Measurements from ENCODE around the gene SPINK2.

SPINK2 gene

GRCh38 chr4:56790691-56791091 lies 30.8 kb downstream of the SPINK2 start:
- H3K9ac ChIP-seq (ENCODE audit: insufficient read length): no peak overlapping the region
- H3K27ac ChIP-seq: no peak overlapping the region
- DNase-seq (ENCODE audit: low read depth, low spot score): no peak
- no peak overlapping the region for H3K4me3 ChIP-seq
- no peaks in the 10 kb centered on the region for H3K36me3 ChIP-seq (ENCODE audit: insufficient read depth, low read length)
- no peaks in the 10 kb centered on the region for H3K9me3 ChIP-seq (ENCODE audit: low read depth, low read length)
- TF ChIP-seq POLR2AphosphoS5 (IDR thresholded peaks at IDR 0.05; ENCODE audit: borderline replicate concordance, low read depth, low read length) (no peak), EZH2 (IDR thresholded peaks at IDR 0.05) (no peak), FOXP2 (optimal IDR thresholded peaks at IDR 0.05; ENCODE audit: control extremely low read depth, extremely low read length, insufficient read depth) (no peak)

DNA sequence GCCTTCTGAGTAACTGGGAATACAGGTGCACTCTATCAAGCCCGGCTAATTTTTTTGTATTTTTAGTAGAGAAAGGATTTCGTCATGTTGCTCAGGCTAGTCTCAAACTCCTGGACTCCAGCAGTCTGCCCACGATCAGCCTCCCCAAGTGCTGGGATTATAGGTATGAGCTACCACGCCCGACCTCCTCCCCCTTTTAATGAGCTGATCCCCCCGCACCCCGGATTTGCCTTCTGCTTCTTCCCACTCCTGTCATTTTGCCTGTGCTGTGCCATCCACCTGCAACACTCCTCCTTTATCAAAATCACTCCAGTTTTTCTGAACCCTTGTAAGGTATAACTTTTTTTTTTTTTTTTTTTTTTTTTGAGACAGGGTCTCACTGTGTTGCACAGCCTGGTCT lies 33.4 kb downstream of the SPINK2 start:
- Histone ChIP-seq H3K9ac (ENCODE audit: insufficient read length) (no peak overlapping the region), H3K4me3 (no peak overlapping the region), H3K9me3 (ENCODE audit: low read depth, low read length) (no peaks in the 10 kb centered on the region), H3K27ac (no peak overlapping the region), H3K36me3 (ENCODE audit: insufficient read depth, low read length) (no peaks in the 10 kb centered on the region)
- DNase-seq (ENCODE audit: low read depth, low spot score): no peak
- TF ChIP-seq POLR2AphosphoS5 (IDR thresholded peaks at IDR 0.05; ENCODE audit: borderline replicate concordance, low read depth, low read length): no peak
- TF ChIP-seq FOXP2 (optimal IDR thresholded peaks at IDR 0.05; ENCODE audit: control extremely low read depth, extremely low read length, insufficient read depth): no peak
- TF ChIP-seq EZH2 (IDR thresholded peaks at IDR 0.05): no peak

DNA sequence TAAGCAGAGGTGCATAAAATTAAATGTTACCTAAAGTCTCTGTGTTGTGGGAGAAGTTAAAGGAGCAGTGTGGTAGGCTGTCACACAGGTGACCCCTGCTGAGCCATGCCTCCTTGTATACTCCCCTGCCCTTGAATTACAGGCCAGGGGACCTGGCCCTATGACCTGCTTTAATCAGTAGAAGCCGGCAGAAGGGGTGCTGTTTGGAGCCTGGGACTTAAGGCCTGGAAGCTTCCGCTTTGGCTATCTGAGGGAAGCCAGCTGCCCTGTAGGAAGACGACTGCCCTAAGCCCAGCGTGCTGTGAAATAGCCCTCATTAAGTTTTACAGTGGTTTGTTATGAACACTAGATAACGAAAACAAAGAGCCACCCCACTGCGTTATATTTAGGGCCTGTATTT lies 34.1 kb downstream of the SPINK2 start:
- no peaks in the 10 kb centered on the region for H3K9me3 ChIP-seq (ENCODE audit: low read depth, low read length)
- DNase-seq (ENCODE audit: low read depth, low spot score): no peak
- TF ChIP-seq POLR2AphosphoS5 (IDR thresholded peaks at IDR 0.05; ENCODE audit: borderline replicate concordance, low read depth, low read length): no peak
- no peak overlapping the region for H3K9ac ChIP-seq (ENCODE audit: insufficient read length)
- no peaks in the 10 kb centered on the region for H3K36me3 ChIP-seq (ENCODE audit: insufficient read depth, low read length)
- no peak overlapping the region for H3K27ac ChIP-seq
- no peak overlapping the region for H3K4me3 ChIP-seq

GRCh38 chr4:56786955-56787354 lies 34.5 kb downstream of the SPINK2 start:
- no peak overlapping the region for H3K9ac ChIP-seq (ENCODE audit: insufficient read length)
- no peak for TF ChIP-seq POLR2AphosphoS5 (IDR thresholded peaks at IDR 0.05; ENCODE audit: borderline replicate concordance, low read depth, low read length)
- no peak for TF ChIP-seq FOXP2 (optimal IDR thresholded peaks at IDR 0.05; ENCODE audit: control extremely low read depth, extremely low read length, insufficient read depth)
- no peaks in the 10 kb centered on the region for H3K36me3 ChIP-seq (ENCODE audit: insufficient read depth, low read length)
- DNase-seq (ENCODE audit: low read depth, low spot score): no peak
- no peaks in the 10 kb centered on the region for H3K9me3 ChIP-seq (ENCODE audit: low read depth, low read length)
- H3K4me3 ChIP-seq: no peak overlapping the region
- H3K27ac ChIP-seq: no peak overlapping the region

- Histone ChIP-seq H3K9ac (ENCODE audit: insufficient read length) (no peak overlapping the region), H3K27ac (no peak overlapping the region), H3K4me3 (no peak overlapping the region), H3K9me3 (ENCODE audit: low read depth, low read length) (no peaks in the 10 kb centered on the region), H3K36me3 (ENCODE audit: insufficient read depth, low read length) (no peaks in the 10 kb centered on the region)
- TF ChIP-seq POLR2AphosphoS5 (IDR thresholded peaks at IDR 0.05; ENCODE audit: borderline replicate concordance, low read depth, low read length): no peak
- no peak for TF ChIP-seq FOXP2 (optimal IDR thresholded peaks at IDR 0.05; ENCODE audit: control extremely low read depth, extremely low read length, insufficient read depth)
- TF ChIP-seq EZH2 (IDR thresholded peaks at IDR 0.05): no peak
- DNase-seq (ENCODE audit: low read depth, low spot score): no peak
Measured at GRCh38 chr4:56783986-56784385, 37.5 kb downstream of the SPINK2 start.

- no peak for TF ChIP-seq FOXP2 (optimal IDR thresholded peaks at IDR 0.05; ENCODE audit: control extremely low read depth, extremely low read length, insufficient read depth)
- TF ChIP-seq EZH2 (IDR thresholded peaks at IDR 0.05): no peak
- TF ChIP-seq POLR2AphosphoS5 (IDR thresholded peaks at IDR 0.05; ENCODE audit: borderline replicate concordance, low read depth, low read length): no peak
- H3K36me3 ChIP-seq (ENCODE audit: insufficient read depth, low read length): no peaks in the 10 kb centered on the region
- no peak overlapping the region for H3K9ac ChIP-seq (ENCODE audit: insufficient read length)
- no peak overlapping the region for H3K4me3 ChIP-seq
- H3K9me3 ChIP-seq (ENCODE audit: low read depth, low read length): no peaks in the 10 kb centered on the region
- DNase-seq (ENCODE audit: low read depth, low spot score): no peak
- no peak overlapping the region for H3K27ac ChIP-seq
Measured at GRCh38 chr4:56782019-56782418, 39.5 kb downstream of the SPINK2 start.

DNA sequence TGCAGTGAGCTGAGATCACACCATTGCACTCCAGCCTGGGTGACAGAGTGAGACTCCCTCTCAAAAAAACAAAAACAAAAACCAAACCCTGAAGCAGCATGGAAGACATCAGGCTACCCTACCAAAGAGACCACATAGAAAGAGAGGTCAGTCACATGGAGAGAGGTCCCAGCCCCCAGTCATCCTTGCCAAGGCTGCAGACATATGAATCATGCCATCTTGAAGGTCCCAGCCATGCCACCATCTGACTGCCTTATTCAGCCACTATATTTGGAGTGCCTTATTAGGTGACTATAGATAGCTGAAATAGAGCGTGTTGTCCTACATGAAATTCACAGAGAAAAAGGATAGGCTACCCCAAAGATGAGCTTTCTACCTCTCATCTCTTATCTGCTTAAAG lies 48.2 kb downstream of the SPINK2 start:
- TF ChIP-seq POLR2AphosphoS5 (IDR thresholded peaks at IDR 0.05; ENCODE audit: borderline replicate concordance, low read depth, low read length) (no peak), FOXP2 (optimal IDR thresholded peaks at IDR 0.05; ENCODE audit: control extremely low read depth, extremely low read length, insufficient read depth) (no peak), EZH2 (IDR thresholded peaks at IDR 0.05) (no peak)
- no peak for DNase-seq (ENCODE audit: low read depth, low spot score)
- Histone ChIP-seq H3K9ac (ENCODE audit: insufficient read length) (no peak overlapping the region), H3K4me3 (no peak overlapping the region), H3K27ac (no peak overlapping the region), H3K9me3 (ENCODE audit: low read depth, low read length) (no peaks in the 10 kb centered on the region), H3K36me3 (ENCODE audit: insufficient read depth, low read length) (no peaks in the 10 kb centered on the region)

GRCh38 chr4:56772134-56772533 lies 49.4 kb downstream of the SPINK2 start:
- Histone ChIP-seq H3K4me3 (no peak overlapping the region), H3K9me3 (ENCODE audit: low read depth, low read length) (no peaks in the 10 kb centered on the region), H3K9ac (ENCODE audit: insufficient read length) (no peak overlapping the region), H3K27ac (no peak overlapping the region), H3K36me3 (ENCODE audit: insufficient read depth, low read length) (no peaks in the 10 kb centered on the region)
- no peak for TF ChIP-seq POLR2AphosphoS5 (IDR thresholded peaks at IDR 0.05; ENCODE audit: borderline replicate concordance, low read depth, low read length)
- TF ChIP-seq FOXP2 (optimal IDR thresholded peaks at IDR 0.05; ENCODE audit: control extremely low read depth, extremely low read length, insufficient read depth): no peak
- no peak for TF ChIP-seq EZH2 (IDR thresholded peaks at IDR 0.05)
- no peak for DNase-seq (ENCODE audit: low read depth, low spot score)

- Histone ChIP-seq H3K4me3 (no peak overlapping the region), H3K27ac (no peak overlapping the region), H3K36me3 (ENCODE audit: insufficient read depth, low read length) (no peaks in the 10 kb centered on the region), H3K9ac (ENCODE audit: insufficient read length) (no peak overlapping the region), H3K9me3 (ENCODE audit: low read depth, low read length) (no peaks in the 10 kb centered on the region)
- TF ChIP-seq POLR2AphosphoS5 (IDR thresholded peaks at IDR 0.05; ENCODE audit: borderline replicate concordance, low read depth, low read length) (no peak), EZH2 (IDR thresholded peaks at IDR 0.05) (no peak), FOXP2 (optimal IDR thresholded peaks at IDR 0.05; ENCODE audit: control extremely low read depth, extremely low read length, insufficient read depth) (no peak)
- no peak for DNase-seq (ENCODE audit: low read depth, low spot score)
Measured at GRCh38 chr4:56768763-56769162, 52.7 kb downstream of the SPINK2 start.

All from SK-N-MC (cell line).